Activated B cell treated with CpG ODN at 0.5 μM for 24 hours (primary cell): Measurements from ENCODE around the gene CMTR1. TPM values are rescaled to one million over a fixed set of nuclear protein-coding genes. Genes with fewer than 3 reads are reported as not detected.

ENCODE experiments used
- ATAC-seq: fragments of 200-7000 bp; cut with Tn5 transposase; one replicate; pipeline ENCODE4 v1.10.0; 2021; ENCODE audit warnings: low read depth, mild to moderate bottlenecking, moderate library complexity
- CTCF ChIA-PET: fragments of 350-600 bp; sonication (Branson Sonifier 250); formaldehyde crosslinking; loops from one replicate; lab custom pipeline; 2021; ENCODE audit warnings: antibody characterized with exemption; lab: Charles Lee
- POLR2A ChIA-PET: fragments of 350-600 bp; sonication (Branson Sonifier 250); formaldehyde crosslinking; loops from one replicate; lab custom pipeline; 2021; ENCODE audit warnings: antibody characterized with exemption; lab: Charles Lee
- DNase-seq: peaks from one replicate; pipeline ENCODE4 v3.0.0; 2022
- H3K27ac Mint-ChIP-seq: one replicate; pipeline ENCODE4 v1.8.0; 2020; ENCODE audit warnings: mixed read lengths
- H3K27me3 Mint-ChIP-seq: one replicate; pipeline ENCODE4 v1.8.0; 2021; ENCODE audit warnings: mixed read lengths
- H3K36me3 Mint-ChIP-seq: one replicate; pipeline ENCODE4 v1.8.0; 2021; ENCODE audit warnings: low read depth, mixed read lengths
- H3K4me1 Mint-ChIP-seq: one replicate; pipeline ENCODE4 v1.8.0; 2021; ENCODE audit warnings: mixed read lengths
- H3K4me3 Mint-ChIP-seq: one replicate; pipeline ENCODE4 v1.8.0; 2020; ENCODE audit warnings: mild to moderate bottlenecking, mixed read lengths
- H3K9me3 Mint-ChIP-seq: one replicate; pipeline ENCODE4 v1.8.0; 2020; ENCODE audit warnings: mixed read lengths
- intact Hi-C: fragments of 100-400 bp; cut with micrococcal nuclease; formaldehyde crosslinking; loops from one replicate; pipeline ENCODE4 v1.15.1; 2024
- total RNA-seq: library from RNA; stranded (reverse); gene quantifications from 2 replicates; pipeline ENCODE4 v1.2.3, GENCODE V29; 2022
- TF ChIP-seq, protein P1 (sequence below): fragments of 200-600 bp; IDR thresholded peaks from one replicate; pipeline ENCODE4 v1.8.0; 2022; ENCODE audit warnings: antibody characterized with exemption, mild to moderate bottlenecking

Gene CMTR1
- total RNA-seq, 1 donor from 2014 or later: 65.7 TPM

DNA sequence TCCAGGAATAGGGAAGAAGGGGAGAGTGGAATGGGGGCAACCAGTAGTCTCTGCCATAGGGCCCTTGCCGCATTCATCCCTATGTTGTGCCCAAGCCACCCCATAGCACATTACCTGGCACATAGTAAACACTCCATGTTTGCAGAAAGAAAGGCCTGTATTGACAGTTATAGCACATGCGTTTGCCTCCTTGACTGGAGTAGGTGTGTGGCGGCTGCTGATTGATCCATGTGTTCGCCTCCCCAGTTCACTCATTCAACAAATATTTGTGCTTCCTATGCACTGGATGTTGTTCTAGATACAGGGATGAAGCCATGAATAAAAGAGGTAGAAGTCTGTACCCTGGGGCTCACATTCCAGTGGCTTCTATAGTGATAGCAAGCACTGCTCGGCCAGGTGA, 86.4 kb downstream of the CMTR1 start:
- POLR2A ChIA-PET: interaction anchor here (0.8 kb wide), 1 partner anchor 38 kb away, joined by 5 read pairs; no protein-coding TSS in a partner anchor
- TF ChIP-seq, protein P1, sequence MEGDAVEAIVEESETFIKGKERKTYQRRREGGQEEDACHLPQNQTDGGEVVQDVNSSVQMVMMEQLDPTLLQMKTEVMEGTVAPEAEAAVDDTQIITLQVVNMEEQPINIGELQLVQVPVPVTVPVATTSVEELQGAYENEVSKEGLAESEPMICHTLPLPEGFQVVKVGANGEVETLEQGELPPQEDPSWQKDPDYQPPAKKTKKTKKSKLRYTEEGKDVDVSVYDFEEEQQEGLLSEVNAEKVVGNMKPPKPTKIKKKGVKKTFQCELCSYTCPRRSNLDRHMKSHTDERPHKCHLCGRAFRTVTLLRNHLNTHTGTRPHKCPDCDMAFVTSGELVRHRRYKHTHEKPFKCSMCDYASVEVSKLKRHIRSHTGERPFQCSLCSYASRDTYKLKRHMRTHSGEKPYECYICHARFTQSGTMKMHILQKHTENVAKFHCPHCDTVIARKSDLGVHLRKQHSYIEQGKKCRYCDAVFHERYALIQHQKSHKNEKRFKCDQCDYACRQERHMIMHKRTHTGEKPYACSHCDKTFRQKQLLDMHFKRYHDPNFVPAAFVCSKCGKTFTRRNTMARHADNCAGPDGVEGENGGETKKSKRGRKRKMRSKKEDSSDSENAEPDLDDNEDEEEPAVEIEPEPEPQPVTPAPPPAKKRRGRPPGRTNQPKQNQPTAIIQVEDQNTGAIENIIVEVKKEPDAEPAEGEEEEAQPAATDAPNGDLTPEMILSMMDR: no peak
- Mint-ChIP-seq H3K36me3 (no peaks in the 10 kb centered on the region), H3K4me1 (peaks cover 28% of the 10 kb centered on the region), H3K27me3 (peaks cover 2% of the 10 kb centered on the region), H3K4me3 (no peak overlapping the region), H3K27ac (no peak overlapping the region), H3K9me3 (no peaks in the 10 kb centered on the region)
- ATAC-seq (no peak), DNase-seq (no peak)
- intact Hi-C loops: no loop called here
- CTCF ChIA-PET: no interaction called here

DNA sequence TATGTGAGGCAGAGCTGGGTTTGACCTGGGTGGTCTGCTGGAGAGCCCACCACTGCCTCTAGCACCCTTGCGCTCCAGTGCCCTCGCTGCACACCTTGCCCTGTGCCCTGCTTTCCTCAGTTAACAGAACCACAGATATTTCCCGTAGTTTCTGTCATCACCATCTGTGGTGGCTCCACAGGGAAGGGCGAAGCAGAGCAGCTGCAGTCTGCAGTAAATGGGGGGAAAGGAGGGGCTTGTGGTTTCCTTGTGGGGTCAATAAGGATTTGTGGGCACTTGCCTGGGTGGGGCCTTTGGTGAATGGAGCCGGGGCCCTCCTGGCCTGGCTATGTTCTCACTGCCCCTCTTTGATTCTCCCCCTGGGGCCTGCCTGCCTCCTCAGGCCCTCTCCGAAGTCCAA, 87.9 kb downstream of the CMTR1 start:
- Mint-ChIP-seq H3K27ac (no peak overlapping the region), H3K4me1 (peaks cover 24% of the 10 kb centered on the region), H3K36me3 (no peaks in the 10 kb centered on the region), H3K4me3 (no peak overlapping the region), H3K9me3 (no peaks in the 10 kb centered on the region), H3K27me3 (peaks cover 8% of the 10 kb centered on the region)
- CTCF ChIA-PET: no interaction called here
- intact Hi-C loops: no loop called here
- POLR2A ChIA-PET: no interaction called here
- TF ChIP-seq, protein P1: no peak
- no peak for DNase-seq
- ATAC-seq: no peak

DNA sequence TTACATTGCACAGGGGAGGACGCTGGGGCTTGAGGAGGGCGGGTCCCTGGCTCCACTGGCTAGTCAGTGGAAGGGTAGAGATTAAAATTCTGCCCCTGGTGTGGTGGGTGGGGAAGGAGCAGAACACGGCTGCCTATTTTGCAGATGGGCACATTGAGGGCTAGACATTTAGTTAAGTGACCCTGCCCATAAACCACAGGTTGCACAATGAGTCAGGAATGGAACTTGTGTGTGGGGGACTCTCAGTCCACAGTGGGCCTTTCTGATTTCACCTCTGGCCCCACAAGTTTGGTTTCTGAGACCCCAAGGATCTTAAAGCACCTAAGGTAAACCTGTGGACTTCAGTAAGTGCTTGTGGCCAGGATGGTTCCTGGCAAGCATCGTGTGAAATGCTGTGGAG, 88.7 kb downstream of the CMTR1 start:
- Mint-ChIP-seq H3K4me3 (no peak overlapping the region), H3K36me3 (no peaks in the 10 kb centered on the region), H3K27me3 (peaks cover 8% of the 10 kb centered on the region), H3K4me1 (peaks cover 16% of the 10 kb centered on the region), H3K27ac (no peak overlapping the region), H3K9me3 (no peaks in the 10 kb centered on the region)
- ATAC-seq (no peak), DNase-seq (no peak)
- ChIA-PET POLR2A (no interaction called here), CTCF (no interaction called here)
- TF ChIP-seq, protein P1: no peak
- intact Hi-C loops: no loop called here

GRCh38 chr6:37522836-37523235, 89.8 kb downstream of the CMTR1 start:
- no peaks in the 10 kb centered on the region for H3K36me3 Mint-ChIP-seq
- TF ChIP-seq, protein P1: no peak
- intact Hi-C loops: no loop called here
- H3K27ac Mint-ChIP-seq: no peak overlapping the region
- peaks cover 9% of the 10 kb centered on the region for H3K4me1 Mint-ChIP-seq
- ATAC-seq (no peak), DNase-seq (no peak)
- POLR2A ChIA-PET: no interaction called here
- peaks cover 11% of the 10 kb centered on the region for H3K27me3 Mint-ChIP-seq
- CTCF ChIA-PET: interaction anchor here (1.2 kb wide), 1 partner anchor 17 kb away, joined by 3 read pairs; no protein-coding TSS in a partner anchor
- no peaks in the 10 kb centered on the region for H3K9me3 Mint-ChIP-seq
- no peak overlapping the region for H3K4me3 Mint-ChIP-seq

DNA sequence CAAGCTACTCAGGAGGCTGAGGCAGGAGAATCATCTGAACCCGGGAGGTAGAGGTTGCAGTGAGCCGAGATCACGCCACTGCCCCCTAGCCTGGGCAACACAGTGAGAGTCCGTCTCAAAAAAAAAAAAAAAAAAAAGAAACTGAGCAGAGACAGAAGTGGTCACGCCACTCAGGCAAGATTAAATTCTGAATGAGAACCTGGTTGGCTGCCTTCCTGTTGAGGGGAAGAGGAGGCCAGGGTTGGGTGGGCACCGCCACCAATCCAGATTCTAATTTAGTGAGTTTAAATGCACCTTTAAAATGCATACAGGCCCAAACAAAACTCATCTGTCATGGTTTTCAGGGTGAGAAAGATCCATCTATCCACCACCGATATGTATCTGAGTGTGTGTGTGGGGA, 90.4 kb downstream of the CMTR1 start:
- POLR2A ChIA-PET: no interaction called here
- no peak overlapping the region for H3K27ac Mint-ChIP-seq
- H3K4me1 Mint-ChIP-seq: peaks cover 9% of the 10 kb centered on the region

More for the DNA sequence above, 90.4 kb downstream of the CMTR1 start:
- H3K36me3 Mint-ChIP-seq: no peaks in the 10 kb centered on the region
- intact Hi-C loops: no loop called here
- DNase-seq (no peak), ATAC-seq (no peak)
- CTCF ChIA-PET: no interaction called here
- H3K27me3 Mint-ChIP-seq: peaks cover 11% of the 10 kb centered on the region
- TF ChIP-seq, protein P1: no peak
- H3K9me3 Mint-ChIP-seq: no peaks in the 10 kb centered on the region
- H3K4me3 Mint-ChIP-seq: no peak overlapping the region
